ENCODE measurements around the gene DMGDH.

GRCh38 chr5:79086116-79086515 is 16.6 kb upstream of the DMGDH start:
- TF ChIP-seq REST (IDR thresholded peaks at IDR 0.05; ENCODE audit: low read depth) (no peak), TEAD4 (IDR thresholded peaks at IDR 0.05) (no peak), EP300 (IDR thresholded peaks at IDR 0.05; ENCODE audit: borderline replicate concordance) (no peak), CREB1 (IDR thresholded peaks at IDR 0.05; ENCODE audit: low read depth) (no peak)

Data from Ishikawa (cell line).